Testis (tissue), 3 donors: ENCODE data around the gene SART3. TPM values are rescaled to one million over a fixed set of nuclear protein-coding genes. Genes with fewer than 3 reads are reported as not detected.

Experiments used
- DNase-seq: peaks from one replicate; pipeline ENCODE4 v3.0.0-alpha.2; 2019
- H3K27ac ChIP-seq, 2 donors: fragments of 200-600 bp; sonication (generic); one replicate each; pipeline ENCODE4 v1.5.1; 2019
- H3K27me3 ChIP-seq: fragments of 200-600 bp; sonication (generic); one replicate; pipeline ENCODE4 v1.5.1; 2019
- H3K36me3 ChIP-seq: fragments of 200-600 bp; sonication (generic); one replicate; pipeline ENCODE4 v1.5.1; 2017; ENCODE audit warnings: low read depth; ENCODE audit errors: missing control alignments
- H3K4me1 ChIP-seq: fragments of 200-600 bp; sonication (generic); one replicate; pipeline ENCODE4 v1.5.1; 2019
- H3K4me3 ChIP-seq, 2 donors: fragments of 200-600 bp; sonication (generic); one replicate each; pipeline ENCODE4 v1.5.1; 2017 to 2019
- H3K9me3 ChIP-seq: fragments of 200-600 bp; sonication (generic); one replicate; pipeline ENCODE4 v1.5.1; 2017
- POLR2A ChIP-seq: fragments of 450-650 bp; IDR thresholded peaks from one replicate; pipeline ENCODE4 v1.6.1; 2017; ENCODE audit warnings: antibody characterized with exemption, mild to moderate bottlenecking, moderate library complexity
- WGBS, 2 donors: methylation state at CpG; one replicate each; pipeline ENCODE4 v1.1.5; 2018; 5-methylcytosine and 5-hydroxymethylcytosine counted together
- intact Hi-C: fragments of 100-400 bp; cut with DNase I; formaldehyde crosslinking; loops from one replicate; pipeline ENCODE4 v1.15.1; 2023; ENCODE audit warnings: low total_unique reads
- polyA plus RNA-seq: library from polyadenylated mRNA; stranded (reverse); fragments of 350-450 nt; fragmentation: Illumina TruSeq; extraction: RNeasy Lipid Tissue Mini Kit (QIAGEN cat#74804); gene quantifications from one replicate; pipeline ENCODE4 v1.2.3, GENCODE V29; 2014; ENCODE audit warnings: low read depth, low replicate concordance; ENCODE audit not compliant: insufficient read depth
- total RNA-seq, 2 donors: library from RNA; depleted of rRNA; stranded (reverse); fragments of >200 nt; gene quantifications; one replicate each; pipeline ENCODE4 v1.2.3, GENCODE V29; 2016
- TF ChIP-seq, protein P1 (sequence below), 3 experiments: fragments of 450-650 bp in 2 of 3; fragments of 200-600 bp in 1 of 3; sonication (generic) in 1 of 3; IDR thresholded peaks; one replicate each; pipeline ENCODE4 v1.5.1; 2016 to 2019; ENCODE audit warnings: antibody characterized with exemption in 3 of 3, mild to moderate bottlenecking in 2 of 3, moderate library complexity in 1 of 3

The SART3 gene
- total and polyA plus RNA-seq, 3 donors from 2014 or later = 48.6 to 116 (median 115) TPM

- Histone ChIP-seq H3K27ac (no peak overlapping the region), H3K4me3 (peak overlapping the region in 1 of 2 donors; percentile 20), H3K36me3 (no peaks in the 10 kb centered on the region), H3K9me3 (no peaks in the 10 kb centered on the region), H3K4me1 (peaks cover 15% of the 10 kb centered on the region), H3K27me3 (no peaks in the 10 kb centered on the region)
- intact Hi-C loops = no loop called here
- no peak for TF ChIP-seq POLR2A
- TF ChIP-seq, protein P1, sequence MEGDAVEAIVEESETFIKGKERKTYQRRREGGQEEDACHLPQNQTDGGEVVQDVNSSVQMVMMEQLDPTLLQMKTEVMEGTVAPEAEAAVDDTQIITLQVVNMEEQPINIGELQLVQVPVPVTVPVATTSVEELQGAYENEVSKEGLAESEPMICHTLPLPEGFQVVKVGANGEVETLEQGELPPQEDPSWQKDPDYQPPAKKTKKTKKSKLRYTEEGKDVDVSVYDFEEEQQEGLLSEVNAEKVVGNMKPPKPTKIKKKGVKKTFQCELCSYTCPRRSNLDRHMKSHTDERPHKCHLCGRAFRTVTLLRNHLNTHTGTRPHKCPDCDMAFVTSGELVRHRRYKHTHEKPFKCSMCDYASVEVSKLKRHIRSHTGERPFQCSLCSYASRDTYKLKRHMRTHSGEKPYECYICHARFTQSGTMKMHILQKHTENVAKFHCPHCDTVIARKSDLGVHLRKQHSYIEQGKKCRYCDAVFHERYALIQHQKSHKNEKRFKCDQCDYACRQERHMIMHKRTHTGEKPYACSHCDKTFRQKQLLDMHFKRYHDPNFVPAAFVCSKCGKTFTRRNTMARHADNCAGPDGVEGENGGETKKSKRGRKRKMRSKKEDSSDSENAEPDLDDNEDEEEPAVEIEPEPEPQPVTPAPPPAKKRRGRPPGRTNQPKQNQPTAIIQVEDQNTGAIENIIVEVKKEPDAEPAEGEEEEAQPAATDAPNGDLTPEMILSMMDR (IDR thresholded peaks at IDR 0.05) = no peak
- 64 to 73% methylated on average over 6 to 33 of the region's 33 CpGs for WGBS, 2 donors
- peak; percentile 23 for DNase-seq
These were observed 20.6 kb upstream of the SART3 start for GRCh38 chr12:108581311-108582227.

DNA sequence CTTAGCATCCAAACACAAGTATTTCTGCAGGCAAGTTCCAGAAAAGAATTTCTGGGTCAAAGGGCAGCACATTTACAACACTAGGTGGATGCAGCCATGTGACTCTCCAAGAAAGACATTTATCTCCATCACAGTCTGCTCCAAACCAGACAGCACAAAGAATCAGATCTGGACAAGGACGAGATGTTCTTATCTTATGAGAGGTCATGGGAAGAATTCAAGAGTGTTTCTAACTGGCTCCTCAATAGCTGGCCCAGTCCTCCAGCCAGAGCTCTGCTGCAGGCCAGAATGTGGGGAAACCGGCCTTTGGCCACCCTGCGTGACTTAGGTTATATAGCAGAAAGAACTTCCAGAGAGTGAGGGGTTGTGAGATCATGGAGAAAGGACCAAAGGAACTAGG is 19.6 kb upstream of the SART3 start:
- H3K4me1 ChIP-seq = peaks cover 15% of the 10 kb centered on the region
- no peak overlapping the region for H3K4me3 ChIP-seq
- H3K27ac ChIP-seq = no peak overlapping the region
- intact Hi-C loops = no loop called here
- DNase-seq = no peak
- H3K9me3 ChIP-seq = no peaks in the 10 kb centered on the region
- H3K27me3 ChIP-seq = no peaks in the 10 kb centered on the region
- H3K36me3 ChIP-seq = no peaks in the 10 kb centered on the region
- TF ChIP-seq POLR2A = no peak
- TF ChIP-seq, protein P1 (IDR thresholded peaks at IDR 0.05) = no peak
- 29 to 35% methylated on average over 3 of the region's 3 CpGs for WGBS, 2 donors

DNA sequence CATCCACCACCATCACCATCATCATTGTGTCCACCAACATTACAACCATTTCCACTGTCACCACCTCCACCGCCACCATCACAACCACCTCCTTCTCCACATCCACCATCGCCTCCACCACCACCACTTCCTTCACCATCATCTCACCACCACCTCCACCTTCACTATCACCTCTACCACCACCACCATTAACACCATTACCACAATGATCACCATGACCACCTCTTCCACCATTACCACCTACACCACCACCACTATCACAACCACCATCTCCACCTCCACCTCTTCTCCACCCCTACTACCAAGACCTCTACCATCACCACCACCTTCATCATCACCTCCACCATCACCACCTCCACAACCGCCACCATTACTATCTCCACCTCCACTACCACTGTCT is 17.8 kb upstream of the SART3 start:
- Histone ChIP-seq H3K27ac (no peak overlapping the region), H3K27me3 (no peaks in the 10 kb centered on the region), H3K4me3 (no peak overlapping the region), H3K4me1 (peaks cover 15% of the 10 kb centered on the region), H3K9me3 (no peaks in the 10 kb centered on the region), H3K36me3 (no peaks in the 10 kb centered on the region)
- 96 to 97% methylated on average over 3 of the region's 3 CpGs for WGBS, 2 donors
- intact Hi-C loops = no loop called here
- TF ChIP-seq POLR2A = no peak
- TF ChIP-seq, protein P1 (IDR thresholded peaks at IDR 0.05) = no peak
- DNase-seq = no peak

DNA sequence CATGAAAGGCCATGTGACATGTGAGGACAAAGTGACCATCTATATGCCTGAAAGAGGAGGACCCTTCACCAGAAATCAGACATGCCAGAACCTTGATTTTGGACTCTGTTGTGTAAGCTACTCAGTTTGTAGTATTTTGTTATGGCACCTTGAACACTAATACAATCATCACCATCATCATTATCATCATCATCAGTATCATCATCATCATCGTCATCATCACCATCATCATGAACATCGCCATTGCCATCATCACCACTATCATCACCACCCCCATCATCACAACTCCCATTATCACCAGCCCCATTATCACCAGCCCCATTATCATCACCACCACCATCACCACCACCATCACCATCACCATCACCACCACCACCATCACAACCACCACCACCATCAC is 17.3 kb upstream of the SART3 start:
- intact Hi-C loops = no loop called here
- TF ChIP-seq POLR2A = no peak
- TF ChIP-seq, protein P1 (IDR thresholded peaks at IDR 0.05) = no peak
- Histone ChIP-seq H3K9me3 (no peaks in the 10 kb centered on the region), H3K27ac (no peak overlapping the region), H3K36me3 (no peaks in the 10 kb centered on the region), H3K27me3 (no peaks in the 10 kb centered on the region), H3K4me3 (no peak overlapping the region), H3K4me1 (peaks cover 11% of the 10 kb centered on the region)
- 76 to 100% methylated on average over 2 of the region's 2 CpGs for WGBS, 2 donors
- no peak for DNase-seq

- H3K4me3 ChIP-seq = no peak overlapping the region
- TF ChIP-seq, protein P1 (IDR thresholded peaks at IDR 0.05) = no peak
- TF ChIP-seq POLR2A = no peak
- H3K27me3 ChIP-seq = no peaks in the 10 kb centered on the region
- H3K36me3 ChIP-seq = no peaks in the 10 kb centered on the region
- intact Hi-C loops = no loop called here
- H3K9me3 ChIP-seq = no peaks in the 10 kb centered on the region
- no peak for DNase-seq
- no peak overlapping the region for H3K27ac ChIP-seq
- peaks cover 11% of the 10 kb centered on the region for H3K4me1 ChIP-seq
These were observed 16.5 kb upstream of the SART3 start for GRCh38 chr12:108577458-108577857.
